ENCODE results near the gene PPFIA4.
A peak's percentile ranks its signal among the peaks of the same experiment; 100 is the strongest.

The PPFIA4 gene

DNA sequence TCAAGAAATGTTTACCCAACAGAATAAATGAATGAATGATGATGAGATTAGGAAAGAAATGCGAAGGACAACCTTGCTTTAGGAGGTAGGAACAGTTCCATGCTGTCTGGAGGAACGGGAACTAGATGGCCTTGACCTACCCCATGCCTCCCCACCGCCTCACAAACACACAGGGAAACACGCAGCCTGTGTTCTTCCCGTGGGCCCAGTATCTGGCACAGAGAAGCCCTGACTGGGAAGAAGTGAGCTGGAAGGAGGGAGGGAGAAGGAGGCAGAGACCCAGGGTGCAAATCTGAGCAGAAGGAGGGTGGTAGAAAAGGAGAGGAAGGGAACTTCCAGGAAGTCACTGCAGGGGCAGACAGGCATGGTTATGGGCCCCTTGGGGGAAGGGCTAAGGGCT lies 97.7 kb downstream of the PPFIA4 start:
- ChIA-PET CTCF (interaction anchor here (1.4 to 19.6 kb wide), 11 partner anchors 7 to 145 kb away, joined by 3 to 594 read pairs (median 52); partner anchors contain the start of gene CHIT1), POLR2A (no interaction called here)
- TF ChIP-seq, protein P1, sequence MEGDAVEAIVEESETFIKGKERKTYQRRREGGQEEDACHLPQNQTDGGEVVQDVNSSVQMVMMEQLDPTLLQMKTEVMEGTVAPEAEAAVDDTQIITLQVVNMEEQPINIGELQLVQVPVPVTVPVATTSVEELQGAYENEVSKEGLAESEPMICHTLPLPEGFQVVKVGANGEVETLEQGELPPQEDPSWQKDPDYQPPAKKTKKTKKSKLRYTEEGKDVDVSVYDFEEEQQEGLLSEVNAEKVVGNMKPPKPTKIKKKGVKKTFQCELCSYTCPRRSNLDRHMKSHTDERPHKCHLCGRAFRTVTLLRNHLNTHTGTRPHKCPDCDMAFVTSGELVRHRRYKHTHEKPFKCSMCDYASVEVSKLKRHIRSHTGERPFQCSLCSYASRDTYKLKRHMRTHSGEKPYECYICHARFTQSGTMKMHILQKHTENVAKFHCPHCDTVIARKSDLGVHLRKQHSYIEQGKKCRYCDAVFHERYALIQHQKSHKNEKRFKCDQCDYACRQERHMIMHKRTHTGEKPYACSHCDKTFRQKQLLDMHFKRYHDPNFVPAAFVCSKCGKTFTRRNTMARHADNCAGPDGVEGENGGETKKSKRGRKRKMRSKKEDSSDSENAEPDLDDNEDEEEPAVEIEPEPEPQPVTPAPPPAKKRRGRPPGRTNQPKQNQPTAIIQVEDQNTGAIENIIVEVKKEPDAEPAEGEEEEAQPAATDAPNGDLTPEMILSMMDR (IDR thresholded peaks at IDR 0.05; ENCODE audit: insufficient read depth, low read length, missing control alignments) = no peak
- no peak for DNase-seq (ENCODE audit: low read depth, low spot score)
- no peak overlapping the region for H3K4me3 ChIP-seq (ENCODE audit: low read depth, low read length)

DNA sequence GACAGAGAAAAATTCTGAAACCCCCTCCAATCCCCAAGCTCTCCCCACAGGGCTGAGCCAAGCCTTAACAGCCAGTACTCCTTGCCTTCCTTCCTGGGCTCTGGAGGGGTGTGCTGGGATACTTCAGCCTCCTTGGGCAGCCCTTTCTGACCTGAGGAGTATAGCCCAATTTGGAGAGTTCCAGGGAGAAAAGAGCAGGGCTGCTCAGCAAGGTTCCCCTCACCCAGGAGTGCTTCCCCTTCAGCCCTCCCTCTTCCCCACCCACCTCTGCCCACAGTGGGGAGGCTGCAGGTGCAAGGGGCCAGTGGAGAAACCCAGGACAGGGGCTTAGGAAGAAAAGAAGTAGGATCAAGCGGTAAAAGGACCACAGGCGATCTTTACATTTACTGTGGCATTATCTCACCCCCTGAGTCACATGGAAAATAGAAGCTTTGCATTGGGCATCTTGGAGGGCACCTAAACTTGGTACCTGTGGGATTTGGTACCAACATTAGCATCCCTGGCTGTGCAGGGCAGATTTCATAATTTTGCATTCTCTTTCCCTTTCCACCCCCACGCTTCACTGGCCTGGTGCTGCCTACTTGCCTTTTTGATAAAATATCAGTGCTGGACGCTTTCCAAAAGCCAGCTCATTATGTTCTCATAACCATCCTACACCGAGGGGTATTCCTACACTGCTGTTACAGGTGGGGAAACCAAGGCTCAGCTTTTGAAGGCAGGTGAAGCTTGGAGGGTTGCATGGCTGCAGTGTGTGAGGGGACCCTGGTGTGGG lies 98.4 kb downstream of the PPFIA4 start:
- CTCF ChIA-PET = interaction anchor here (1.2 to 19.6 kb wide), 16 partner anchors 7 to 144 kb away, joined by 3 to 594 read pairs (median 9); partner anchors contain the start of genes CHIT1 and MYBPH

GRCh38 chr1:203126151-203126865 lies 100.0 kb downstream of the PPFIA4 start:
- no peak for DNase-seq (ENCODE audit: low read depth, low spot score)
- ChIA-PET CTCF (interaction anchor here (0.7 to 19.6 kb wide), 29 partner anchors 8 to 143 kb away, joined by 3 to 594 read pairs (median 6); partner anchors contain the start of genes CHIT1 and MYBPH), POLR2A (no interaction called here)
- TF ChIP-seq, protein P1 (IDR thresholded peaks at IDR 0.05; ENCODE audit: insufficient read depth, low read length, missing control alignments) = peak; percentile 65
- H3K4me3 ChIP-seq (ENCODE audit: low read depth, low read length) = no peak overlapping the region

More for the DNA sequence above, 98.4 kb downstream of the PPFIA4 start:
- DNase-seq (ENCODE audit: low read depth, low spot score) = no peak
- no peak overlapping the region for H3K4me3 ChIP-seq (ENCODE audit: low read depth, low read length)
- POLR2A ChIA-PET = no interaction called here
- TF ChIP-seq, protein P1 (IDR thresholded peaks at IDR 0.05; ENCODE audit: insufficient read depth, low read length, missing control alignments) = no peak

DNA sequence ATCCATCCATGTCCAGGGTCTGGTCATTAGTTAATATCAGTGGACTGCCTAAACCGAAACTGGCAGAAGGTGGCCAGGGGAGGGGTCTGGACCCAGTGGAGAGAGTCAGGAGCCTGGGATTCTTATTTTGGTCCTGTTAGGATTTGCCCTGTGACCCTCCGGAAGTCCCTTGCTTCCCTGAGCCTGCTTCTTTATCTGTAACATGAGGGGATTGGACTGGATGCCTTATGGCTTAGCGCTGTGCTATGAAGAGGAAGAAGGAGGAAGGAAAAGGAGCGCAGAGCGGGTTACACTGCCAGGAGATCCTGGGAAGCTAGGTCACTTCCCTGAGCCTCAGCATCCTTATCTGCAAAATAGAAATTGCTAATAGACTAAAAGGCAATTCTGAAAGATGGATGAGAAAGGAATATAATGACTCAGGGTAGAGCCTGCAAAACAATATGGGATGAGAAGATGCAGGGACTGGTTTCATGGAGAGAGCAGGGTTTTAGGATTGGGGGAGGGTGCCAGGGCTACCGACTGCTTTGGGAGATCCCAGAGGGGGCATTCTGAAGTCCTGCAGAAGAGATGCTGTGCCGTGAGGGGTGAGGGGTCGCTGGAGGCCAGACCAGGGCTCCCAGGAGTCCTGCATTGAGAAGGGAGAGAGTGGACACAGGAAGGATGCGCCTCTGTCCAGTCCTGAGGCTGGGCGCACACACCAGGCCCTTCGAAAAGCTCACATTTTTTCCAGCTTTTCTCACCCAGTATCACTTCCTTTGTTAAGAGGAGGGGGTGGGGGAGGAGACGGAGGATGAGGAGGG lies 100.8 kb downstream of the PPFIA4 start:
- H3K4me3 ChIP-seq (ENCODE audit: low read depth, low read length) = peak overlapping the region; percentile 57
- ChIA-PET POLR2A (interaction anchor here (0.9 to 1.2 kb wide), 3 partner anchors 9 to 84 kb away, joined by 3 to 4 read pairs (median 4); no protein-coding TSS in a partner anchor), CTCF (interaction anchor here (0.9 to 19.6 kb wide), 30 partner anchors 10 to 142 kb away, joined by 3 to 594 read pairs (median 4); partner anchors contain the start of genes CHIT1 and MYBPH)
- no peak for DNase-seq (ENCODE audit: low read depth, low spot score)
- TF ChIP-seq, protein P1 (IDR thresholded peaks at IDR 0.05; ENCODE audit: insufficient read depth, low read length, missing control alignments) = no peak

- peak within 1 kb of the TSS; percentile 57 for H3K4me3 ChIP-seq (ENCODE audit: low read depth, low read length)
Measured at GRCh38 chr1:203127666-203128430, 101.6 kb downstream of the PPFIA4 start, which contains the start of gene ADORA1. ADORA1 (plus strand) TSS chr1:203127726; CDS start chr1:203128842, 1,116 bp downstream.

More at GRCh38 chr1:203127666-203128430, 101.6 kb downstream of the PPFIA4 start, which contains the start of gene ADORA1:
- TF ChIP-seq, protein P1 (IDR thresholded peaks at IDR 0.05; ENCODE audit: insufficient read depth, low read length, missing control alignments) = peak; percentile 14
- POLR2A ChIA-PET = interaction anchor here (0.9 to 1.2 kb wide), 3 partner anchors 10 to 83 kb away, joined by 3 to 4 read pairs (median 4); no protein-coding TSS in a partner anchor
- CTCF ChIA-PET = interaction anchor here (0.9 to 19.6 kb wide), 16 partner anchors 9 to 141 kb away, joined by 3 to 594 read pairs (median 17); partner anchors contain the start of gene CHIT1
- no peak for DNase-seq (ENCODE audit: low read depth, low spot score)
